ENCODE results near the gene GRM1. TPM values are rescaled to one million over a fixed set of nuclear protein-coding genes. Genes with fewer than 3 reads are reported as not detected.

GRM1 gene
- total and polyA plus RNA-seq, 2 experiments from 2014 or later: 0.29 to 0.63 TPM

GRCh38 chr6:146316175-146316495 lies 287.3 kb downstream of the GRM1 start:
- Histone ChIP-seq H3K4me1 (ENCODE audit: insufficient read depth) (no peaks in the 10 kb centered on the region), H3K9me2 (ENCODE audit: insufficient read depth) (no peaks in the 10 kb centered on the region), H3K27ac (ENCODE audit: low read depth) (no peak overlapping the region), H3K4me2 (no peak overlapping the region), H3F3A (replicated peaks; ENCODE audit: low read depth) (no peaks in the 10 kb centered on the region), H3K4me3 (no peak overlapping the region), H3K27me3 (ENCODE audit: insufficient read depth) (no peaks in the 10 kb centered on the region), H2AFZ (peak overlapping the region; percentile 80), H3K79me2 (replicated peaks; ENCODE audit: insufficient read depth) (no peaks in the 10 kb centered on the region), H4K20me1 (replicated peaks; ENCODE audit: insufficient read depth) (no peaks in the 10 kb centered on the region), H3K36me3 (ENCODE audit: insufficient read depth) (no peaks in the 10 kb centered on the region)
- TF ChIP-seq ZNF331 (CRISPR knock-in tag; IDR thresholded peaks at IDR 0.05; ENCODE audit: low read depth): no peak
- TF ChIP-seq CREB1 (CRISPR knock-in tag; IDR thresholded peaks at IDR 0.05; ENCODE audit: low read depth): no peak
- no peak for TF ChIP-seq ETS1 (IDR thresholded peaks at IDR 0.05)
- no peak for TF ChIP-seq EZH2 (IDR thresholded peaks at IDR 0.05; ENCODE audit: low read depth, unreplicated experiment)
- no peak for TF ChIP-seq POLR2AphosphoS5 (IDR thresholded peaks at IDR 0.05; ENCODE audit: low read depth)
- TF ChIP-seq EZH2phosphoT487 (IDR thresholded peaks at IDR 0.05; ENCODE audit: unreplicated experiment): no peak
- TF ChIP-seq REST (IDR thresholded peaks at IDR 0.05; ENCODE audit: unreplicated experiment): no peak
- TF ChIP-seq STAT1 (IDR thresholded peaks at IDR 0.05; ENCODE audit: unreplicated experiment): no peak
- TF ChIP-seq NANOG (IDR thresholded peaks at IDR 0.05; ENCODE audit: borderline replicate concordance): no peak
- no peak for TF ChIP-seq ZNF462 (CRISPR knock-in tag; IDR thresholded peaks at IDR 0.05)
- TF ChIP-seq CTCF (conservative IDR thresholded peaks at IDR 0.05; ENCODE audit: low read depth in 2 of 2): no peak
- TF ChIP-seq ZNF114 (CRISPR knock-in tag; IDR thresholded peaks at IDR 0.05): no peak
- Mint-ChIP-seq H3K4me1 (no peaks in the 10 kb centered on the region), H3K9me3 (no peaks in the 10 kb centered on the region; the same call in 2 of the 3 replicates), H3K27ac (no peak overlapping the region), H3K27me3 (ENCODE audit: insufficient read depth, low read depth, poor library complexity) (no peaks in the 10 kb centered on the region), H3K36me3 (ENCODE audit: low read depth) (no peaks in the 10 kb centered on the region), H3K4me3 (no peak overlapping the region)
- ATAC-seq (no peak), DNase-seq (ENCODE audit: low spot score) (no peak)
